Fibroblast of skin of abdomen (primary cell): Measurements from ENCODE around the gene CXCL12.

Source experiments
- DNase-seq: peaks from one replicate; pipeline ENCODE4 v3.0.0-alpha.2; 2013

Gene CXCL12

DNA sequence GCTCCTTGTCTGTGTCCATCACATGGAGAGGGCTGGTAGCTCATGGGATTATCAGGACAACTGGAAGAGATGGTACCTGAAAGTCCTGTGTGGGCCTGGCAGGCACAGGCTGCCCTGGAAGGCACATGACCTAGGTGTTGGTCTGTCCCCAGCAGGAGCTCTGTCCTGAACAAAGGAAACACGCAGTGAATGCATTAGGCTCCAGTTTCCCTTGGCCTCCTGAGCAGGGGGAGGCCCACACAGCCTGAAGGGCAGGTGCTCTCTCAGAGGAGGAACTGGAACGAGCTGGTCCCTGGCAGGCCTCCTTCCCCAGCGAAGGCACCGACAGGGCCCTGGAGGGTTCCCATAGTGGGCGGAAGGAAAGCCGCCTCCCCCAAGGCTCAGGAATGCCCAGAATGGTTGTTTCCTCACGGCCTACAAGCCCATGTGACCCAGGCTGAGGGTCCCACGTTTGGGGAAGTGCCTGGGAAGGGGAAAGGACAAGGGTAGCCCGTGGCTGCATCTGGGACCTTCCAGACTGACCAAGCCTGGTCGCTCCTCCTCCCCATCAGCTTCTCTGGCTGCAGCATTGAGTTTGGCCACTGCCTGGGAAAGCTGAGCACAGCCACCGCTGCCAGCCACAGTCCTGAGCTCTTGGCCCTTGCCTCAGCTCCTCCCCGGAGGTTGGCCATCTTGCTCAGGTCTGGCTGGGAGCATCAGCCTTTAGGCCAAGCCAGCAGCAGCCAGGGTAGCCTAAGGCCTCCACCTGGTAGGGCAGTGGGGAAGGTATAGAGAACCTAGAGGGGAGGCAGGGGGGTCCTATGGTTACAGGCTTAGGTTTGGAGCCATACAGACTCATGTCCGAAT is 21.8 kb downstream of the CXCL12 start:
- DNase-seq = no peak

DNA sequence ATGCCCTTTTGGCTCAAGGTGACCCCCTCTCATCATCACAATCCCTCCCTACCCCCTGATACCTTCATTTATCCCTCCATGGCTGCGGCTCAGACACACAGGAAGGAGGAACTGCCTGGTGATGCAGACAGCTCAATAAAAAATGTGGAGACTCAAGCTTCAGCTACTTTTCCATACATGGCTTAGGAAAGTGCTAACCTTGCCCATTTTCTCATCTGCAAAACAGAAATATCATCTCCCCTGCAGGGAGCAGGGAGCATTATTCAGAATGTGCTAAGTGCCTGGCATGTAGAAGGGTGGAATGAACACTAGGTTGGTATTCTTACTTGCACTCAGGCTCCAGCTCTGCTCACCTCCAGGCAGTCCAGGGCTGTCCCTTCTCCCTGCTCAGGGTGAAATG is 23.8 kb downstream of the CXCL12 start:
- no peak for DNase-seq

DNA sequence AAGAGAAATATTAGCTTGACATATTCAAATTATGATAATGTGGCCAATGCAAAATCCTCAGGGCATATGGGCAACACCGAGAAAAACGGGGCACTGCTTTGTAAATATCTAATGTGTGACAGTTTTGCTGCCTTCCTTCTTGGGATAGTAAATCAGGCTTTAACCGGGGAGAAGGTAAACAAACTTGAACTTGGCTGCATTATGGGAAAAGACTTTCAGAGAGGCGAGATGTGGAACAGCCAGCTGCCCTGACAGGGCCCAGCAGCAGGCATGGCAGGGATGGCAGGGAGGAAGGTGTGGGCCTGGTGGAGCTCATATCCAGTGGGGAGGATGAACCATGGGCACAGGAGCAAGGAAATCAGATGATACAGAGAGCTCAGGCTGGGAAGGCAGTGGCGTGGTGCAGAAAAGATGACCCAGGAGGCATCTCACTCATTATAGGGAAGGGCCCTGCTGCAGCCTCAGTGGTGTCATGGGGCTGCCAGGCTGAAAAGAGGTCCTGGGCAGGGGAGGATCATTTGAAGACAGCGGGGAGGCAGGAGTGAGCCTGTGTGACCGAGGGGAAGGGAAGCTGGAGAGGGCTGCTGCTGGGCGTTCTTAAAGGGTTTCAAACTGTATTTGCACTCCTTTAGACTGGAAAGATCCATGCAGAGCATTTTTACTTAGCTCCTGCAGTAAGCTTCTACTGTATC is 26.7 kb downstream of the CXCL12 start:
- DNase-seq = no peak

DNA sequence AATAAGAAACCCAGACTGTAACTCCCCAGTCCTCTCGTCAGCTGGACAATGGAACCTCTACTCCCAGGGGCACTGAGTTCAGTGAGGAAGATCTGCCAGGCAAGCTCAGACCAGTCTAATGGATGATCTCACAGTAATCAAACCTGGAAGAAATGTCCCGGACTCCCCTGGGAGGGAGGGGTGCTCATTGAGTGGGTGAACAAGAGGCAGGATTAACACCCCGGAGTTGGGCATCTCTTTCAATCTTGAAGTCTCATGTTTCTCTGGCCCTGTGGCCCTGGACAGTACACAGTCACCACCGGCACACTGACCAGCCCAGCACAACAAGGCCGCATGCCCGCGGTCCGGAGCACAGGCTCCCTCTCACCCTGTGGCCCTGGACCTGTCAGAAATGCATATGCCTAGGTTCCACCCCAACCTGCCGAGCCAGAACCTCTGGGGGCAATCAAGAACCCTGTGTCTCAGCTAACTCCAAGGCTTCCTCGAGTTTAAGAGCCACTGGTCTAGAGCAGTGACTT is 27.8 kb downstream of the CXCL12 start:
- DNase-seq = no peak

DNA sequence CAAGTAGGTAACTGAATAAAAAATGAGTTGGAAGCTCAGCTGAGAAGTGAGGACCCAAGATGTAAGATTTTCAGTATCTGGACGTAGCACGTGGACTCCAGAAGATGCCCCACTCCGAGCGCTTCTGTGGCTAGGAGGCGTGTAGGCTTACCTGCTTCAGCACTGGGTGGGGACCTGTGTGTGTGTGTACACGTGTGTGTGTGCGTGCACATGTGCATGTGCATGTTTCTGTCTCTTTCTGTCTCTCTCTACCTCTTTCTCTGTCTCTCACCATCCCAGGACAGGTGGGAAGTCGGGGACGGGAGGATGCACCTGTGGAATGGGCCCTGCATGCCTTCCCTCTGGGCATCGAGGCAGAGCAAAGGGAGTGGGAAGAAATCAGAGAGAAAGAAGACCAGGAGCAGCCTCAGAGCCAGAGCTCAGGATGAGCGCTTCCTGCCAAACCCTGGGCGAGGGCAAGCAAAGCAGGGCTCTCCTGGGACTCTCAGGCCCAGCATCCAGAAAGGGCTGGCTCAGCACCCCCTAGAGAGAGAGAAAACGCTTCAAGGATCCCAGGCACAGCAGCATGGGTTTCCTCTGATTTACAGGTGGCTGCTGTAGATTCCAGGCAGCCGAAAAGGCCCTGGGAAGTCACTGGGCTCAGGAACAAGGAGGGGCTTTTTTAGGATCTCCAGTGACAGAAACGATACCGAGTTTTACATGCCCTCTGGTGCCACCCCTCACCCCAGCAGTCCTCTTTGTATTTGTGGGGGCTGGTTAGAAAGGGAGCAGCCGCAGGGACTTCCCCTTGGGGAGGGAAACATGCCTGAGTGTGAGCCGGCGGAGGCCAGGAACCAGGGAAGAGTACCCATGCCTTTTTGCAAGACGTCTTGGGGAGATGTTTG is 28.5 kb downstream of the CXCL12 start:
- DNase-seq = no peak

DNA sequence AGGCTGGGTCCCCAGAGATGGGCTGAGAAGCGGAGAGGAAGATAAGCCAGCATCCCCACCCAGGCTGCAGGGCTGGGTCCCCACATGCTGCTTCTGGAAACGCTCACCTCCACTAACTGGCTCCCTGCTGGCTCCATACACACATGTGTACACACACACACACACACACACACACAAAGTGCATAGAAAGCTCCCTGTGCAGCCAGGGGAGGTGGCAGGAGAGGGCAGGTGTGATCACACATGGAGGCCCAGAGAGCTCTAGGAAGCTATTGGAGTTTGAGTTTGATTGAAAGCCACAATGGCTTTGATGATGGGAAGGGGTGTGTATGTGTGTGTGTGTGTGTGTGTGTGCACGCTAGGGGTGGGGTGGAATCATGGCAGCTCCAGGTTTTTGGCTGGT is 29.3 kb downstream of the CXCL12 start:
- DNase-seq = no peak

DNA sequence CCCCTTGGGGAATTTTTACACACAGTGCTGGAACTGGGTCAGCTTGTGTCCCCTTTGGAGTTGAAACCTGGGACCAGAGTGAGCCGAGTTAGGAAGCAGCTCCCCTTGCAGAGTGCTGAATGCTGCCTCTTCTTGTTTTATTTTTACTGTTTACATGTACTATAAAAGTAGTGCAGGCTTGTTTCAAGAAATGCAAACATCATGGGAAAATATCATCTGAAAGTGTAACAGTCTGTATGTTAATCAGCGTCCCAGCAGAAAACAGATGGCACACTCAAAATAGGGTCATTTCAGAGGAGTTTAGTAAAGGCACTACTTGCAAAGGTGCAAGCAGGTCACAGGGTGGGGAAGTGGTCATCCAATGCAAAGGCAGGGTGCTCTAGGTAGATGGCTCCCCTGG is 30.1 kb downstream of the CXCL12 start:
- DNase-seq = no peak

DNA sequence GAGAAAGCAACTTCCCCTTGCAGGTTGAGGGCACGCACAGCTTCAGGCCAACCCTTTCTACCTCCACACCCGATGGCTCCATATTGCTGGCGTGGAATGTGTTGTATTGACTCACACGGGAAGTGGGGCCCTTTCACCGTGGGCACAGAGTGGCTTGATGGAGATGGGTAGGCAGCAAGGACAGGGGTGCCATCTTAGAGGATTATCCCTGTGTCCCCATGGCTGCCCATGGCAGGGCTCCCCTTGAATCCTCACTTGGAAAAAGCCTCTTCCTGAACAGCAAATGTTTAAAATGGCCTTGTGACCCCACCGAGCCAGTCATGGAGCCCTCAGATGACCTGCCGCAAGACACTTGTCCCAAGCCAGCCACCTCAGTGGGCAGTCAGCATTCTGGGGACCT is 31.2 kb downstream of the CXCL12 start:
- no peak for DNase-seq

DNA sequence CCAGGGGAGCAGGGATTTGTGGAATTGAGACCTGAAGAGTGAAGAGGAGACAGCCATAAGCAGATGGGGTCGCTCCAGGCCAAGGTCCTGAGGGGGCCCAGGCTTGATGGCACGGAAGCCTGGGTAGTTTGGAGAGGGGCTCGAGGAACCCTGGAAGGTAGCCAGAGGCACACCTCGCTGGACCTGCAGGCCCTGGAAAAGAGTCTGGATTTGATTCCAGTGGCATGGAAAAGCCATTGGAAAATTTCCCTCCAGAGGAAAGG is 31.8 kb downstream of the CXCL12 start:
- no peak for DNase-seq

DNA sequence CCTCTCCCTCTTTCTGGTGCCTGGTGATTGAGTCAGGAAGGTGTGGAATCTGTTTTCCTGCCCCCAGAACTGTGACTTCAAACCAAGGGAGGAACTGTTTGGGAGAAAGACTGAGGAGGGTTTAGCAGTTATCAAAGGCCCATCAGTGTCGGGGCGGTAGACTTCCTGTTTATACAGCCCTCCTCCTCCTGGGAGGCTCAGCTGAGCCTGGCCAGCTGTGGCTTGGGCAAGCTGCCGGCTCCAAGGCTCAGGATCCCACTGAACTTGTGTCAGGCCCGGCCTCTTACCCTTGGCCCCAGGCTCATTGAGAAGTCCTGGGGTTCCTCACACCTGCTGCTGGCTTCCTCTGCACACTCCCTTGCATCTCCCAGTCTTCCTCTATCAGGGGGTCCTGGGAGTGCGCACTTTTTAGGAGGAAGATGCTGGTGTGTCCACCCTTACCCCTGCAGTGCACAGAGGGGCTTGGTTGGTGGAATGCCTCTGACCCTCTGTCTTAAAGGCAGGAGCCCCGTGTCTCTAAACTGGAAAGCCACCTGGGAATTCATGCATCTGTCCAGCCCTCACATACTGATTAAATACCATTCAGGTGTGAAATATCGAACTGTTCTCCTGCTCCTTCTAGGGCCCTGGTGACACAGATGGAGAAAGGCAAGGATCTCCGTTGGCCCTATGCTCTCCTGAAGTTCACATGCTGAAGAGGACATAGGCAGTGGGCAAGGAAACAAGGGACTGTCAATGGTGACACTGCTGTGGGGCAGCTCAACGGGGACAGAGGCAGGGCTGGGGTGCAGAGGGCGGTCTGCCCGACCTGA is 32.4 kb downstream of the CXCL12 start:
- peak; percentile 52 for DNase-seq

DNA sequence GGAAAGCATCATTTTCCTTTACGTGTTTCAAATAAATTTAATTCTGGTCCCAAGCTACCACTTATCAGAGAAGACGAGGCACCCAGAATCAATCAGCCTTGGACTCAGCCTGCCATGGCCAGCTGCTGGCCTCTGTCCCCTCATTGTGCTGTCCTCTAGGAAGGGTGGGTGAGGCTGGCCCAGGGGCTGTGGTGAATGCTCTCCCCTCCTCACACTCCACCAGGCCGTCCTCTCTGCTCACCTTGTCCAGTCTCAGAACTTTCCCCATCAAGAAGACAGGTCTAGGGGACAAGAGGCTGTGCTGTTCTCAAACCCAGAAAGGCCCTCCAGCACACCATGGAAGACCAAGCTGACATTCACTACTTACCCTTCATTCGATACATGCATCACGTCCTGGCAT is 36.4 kb downstream of the CXCL12 start:
- DNase-seq = no peak

DNA sequence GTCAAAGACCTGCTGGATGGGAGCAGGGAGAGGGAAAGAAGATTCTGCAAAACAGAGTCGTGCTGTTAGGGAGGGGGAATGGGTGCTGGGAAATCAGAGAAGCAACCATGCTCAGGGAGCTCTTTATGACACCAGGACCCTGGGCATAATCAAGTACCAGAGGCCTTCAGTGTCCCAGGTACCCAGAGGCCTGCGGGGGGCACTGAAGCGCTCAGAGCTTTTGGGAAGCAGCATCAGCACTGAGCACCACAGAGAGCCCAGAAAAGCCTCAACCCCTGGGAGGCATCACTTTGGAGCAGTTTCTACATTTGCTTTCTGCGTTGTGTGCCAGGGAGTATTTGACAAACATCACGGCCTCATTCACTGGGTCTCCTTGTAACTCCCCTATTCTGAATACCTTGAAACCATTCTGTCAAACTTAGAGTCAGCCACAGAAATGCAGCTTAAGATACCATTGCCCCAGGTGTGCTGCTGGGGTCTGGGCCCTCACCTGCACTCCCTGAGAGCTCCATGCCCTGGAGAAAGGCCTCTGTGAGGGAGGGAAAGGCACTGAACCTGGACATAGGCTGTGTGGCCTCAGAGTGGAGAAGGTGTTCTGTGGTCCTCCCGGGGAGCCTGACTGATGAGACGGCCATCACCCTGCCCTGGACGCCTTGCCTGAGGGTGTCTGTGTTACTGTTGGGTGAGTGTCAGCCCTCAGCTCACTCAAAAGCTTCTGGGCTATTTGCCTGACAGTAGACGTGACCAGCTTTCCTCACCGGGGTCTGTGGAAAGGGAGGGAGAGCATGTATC is 37.1 kb downstream of the CXCL12 start:
- DNase-seq = no peak

DNA sequence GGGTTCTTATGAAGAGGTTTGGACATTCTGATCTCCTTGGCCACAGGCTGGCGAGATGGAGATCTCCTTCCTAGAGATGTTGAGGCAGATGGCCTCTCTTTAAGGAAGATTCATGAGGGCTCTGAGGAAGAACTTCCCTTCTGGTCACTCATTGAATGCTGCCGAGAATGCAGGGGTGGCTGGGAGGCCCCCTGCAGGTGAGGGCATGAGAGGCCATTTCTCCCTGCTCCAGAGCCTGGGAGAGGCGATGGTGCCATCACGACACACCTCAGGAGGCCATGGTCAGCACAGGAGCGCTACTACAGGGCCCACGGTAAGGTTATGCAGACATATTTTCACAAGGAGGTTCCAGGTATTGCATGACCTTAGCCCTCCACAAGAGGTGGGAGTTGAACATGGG is 40.2 kb downstream of the CXCL12 start:
- DNase-seq = no peak

DNA sequence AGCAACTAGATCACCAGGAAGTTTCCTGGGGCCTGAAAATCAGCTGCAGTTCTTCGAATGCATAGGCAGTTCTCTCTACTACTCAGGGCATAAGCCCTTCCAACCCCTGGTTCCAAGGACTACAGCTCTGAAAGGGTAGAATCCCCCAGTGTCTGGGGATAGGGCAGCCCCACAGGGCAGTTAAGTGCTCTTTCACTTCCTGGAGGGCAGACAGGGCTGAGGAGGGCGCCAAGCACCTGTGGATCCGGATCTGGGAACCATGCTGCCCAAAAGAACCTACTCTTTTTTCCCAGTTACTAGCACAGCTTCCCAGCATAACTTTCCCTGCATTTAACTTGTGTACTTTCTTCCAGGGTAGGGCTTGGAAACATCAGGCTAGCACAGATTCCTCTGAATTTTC is 41.1 kb downstream of the CXCL12 start:
- DNase-seq = no peak

DNA sequence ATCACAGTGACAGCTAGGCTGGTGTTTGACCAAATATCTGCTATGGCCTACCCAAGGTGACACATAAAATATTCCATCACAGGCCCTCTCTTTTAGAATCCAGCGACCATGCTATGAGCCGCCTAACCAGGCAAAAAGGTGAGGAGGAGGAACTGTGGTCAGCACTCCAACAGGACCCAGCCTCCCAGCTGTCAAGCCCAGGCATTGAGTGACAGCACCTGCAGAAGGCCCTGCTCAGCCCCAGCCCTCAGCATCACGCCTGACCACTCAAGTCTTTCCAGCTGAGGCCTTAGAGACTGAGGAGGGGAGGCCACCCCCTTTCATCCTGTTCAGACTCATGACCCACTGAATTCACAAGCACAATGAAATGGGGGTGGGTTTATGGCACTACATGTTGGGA is 43.0 kb downstream of the CXCL12 start:
- DNase-seq = no peak

DNA sequence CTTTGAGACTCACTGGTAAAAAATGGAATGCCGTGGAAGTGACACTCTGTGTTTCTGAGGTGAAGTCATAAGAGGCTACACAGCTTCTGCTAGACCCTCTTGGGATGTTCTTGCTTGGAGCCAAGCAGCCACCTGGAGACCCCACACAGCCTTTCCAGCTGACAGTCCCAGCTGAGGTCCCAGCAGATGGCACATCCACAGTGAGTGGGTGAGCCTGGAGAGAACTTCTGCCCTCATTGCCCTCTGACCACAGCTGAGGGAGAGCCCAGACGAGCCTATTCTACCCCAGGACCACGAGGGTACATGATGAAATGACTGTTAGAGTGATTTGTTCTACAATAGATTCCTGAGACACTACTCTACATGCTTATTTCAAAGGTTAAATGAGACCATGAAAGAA is 44.3 kb downstream of the CXCL12 start:
- no peak for DNase-seq

DNA sequence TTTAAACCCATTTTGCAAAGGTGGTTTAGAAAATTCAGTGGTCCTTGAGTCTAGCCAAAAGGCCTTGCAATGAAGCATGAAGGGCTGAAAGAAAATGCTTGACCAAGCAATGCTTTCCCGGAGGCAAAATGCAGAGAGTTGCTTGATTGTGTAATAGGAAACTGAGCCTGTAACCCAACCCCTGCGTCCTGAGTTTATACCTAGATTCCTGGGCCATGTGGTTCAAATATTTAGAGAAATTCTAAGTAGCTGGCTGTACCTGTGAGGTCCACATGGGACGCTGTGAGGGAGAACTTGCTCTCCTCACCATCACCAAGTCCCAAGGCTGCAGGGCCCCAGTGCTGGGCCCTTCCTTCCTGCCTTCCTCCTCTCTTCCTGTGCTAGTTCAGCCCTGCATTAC is 45.7 kb downstream of the CXCL12 start:
- DNase-seq = no peak

DNA sequence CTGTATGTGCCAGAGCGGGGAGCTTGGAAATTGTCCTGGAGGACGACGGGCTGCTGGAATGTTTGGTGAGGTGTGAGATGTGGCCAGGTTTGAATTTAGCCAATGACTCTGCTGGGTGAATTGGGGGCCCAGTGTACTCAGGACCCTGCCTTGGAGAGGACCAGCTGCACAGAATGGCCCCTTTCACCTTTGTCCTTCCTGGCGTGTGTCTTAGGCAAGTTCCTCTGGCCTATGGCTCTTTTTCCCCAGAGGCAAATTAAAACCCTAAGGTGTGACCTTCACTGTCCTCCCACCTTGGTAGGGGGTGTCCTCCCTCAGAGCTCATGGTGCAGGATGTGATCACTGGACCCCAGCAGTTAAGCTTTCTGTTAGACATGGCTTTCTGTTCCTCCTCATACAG is 47.8 kb downstream of the CXCL12 start:
- DNase-seq = no peak

DNA sequence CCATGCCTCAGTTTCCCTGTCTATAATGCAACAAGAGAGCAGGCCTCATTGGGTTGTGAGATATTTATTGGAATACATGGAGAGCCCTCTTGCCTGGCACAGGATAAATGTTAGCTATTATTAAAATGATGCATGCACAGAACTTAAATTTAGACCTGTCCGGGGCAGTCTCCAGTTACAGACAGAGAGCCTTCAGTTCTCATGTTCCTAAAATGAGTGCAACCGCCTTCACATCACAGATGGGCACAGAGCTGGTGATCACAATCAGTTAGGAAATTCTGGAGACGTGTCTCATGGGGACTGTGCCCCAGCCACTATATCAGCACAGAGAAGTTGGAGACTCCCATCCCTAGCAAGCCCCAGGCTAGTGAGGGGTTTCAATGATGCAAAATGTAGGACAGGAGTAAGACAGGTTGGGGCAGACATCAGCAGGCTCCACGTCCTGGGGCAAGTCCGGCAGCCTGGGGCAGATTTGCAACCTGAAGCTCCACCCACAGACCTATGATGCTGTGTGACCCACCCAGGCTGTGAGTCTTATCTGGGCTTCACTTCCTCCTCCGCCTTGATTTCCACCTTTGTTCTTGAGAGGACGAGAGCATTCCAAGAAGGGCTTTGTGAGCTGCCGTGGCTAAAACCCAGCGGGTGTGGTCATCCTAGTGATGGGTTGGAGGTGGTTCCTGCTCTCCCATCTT is 49.4 kb downstream of the CXCL12 start:
- no peak for DNase-seq

DNA sequence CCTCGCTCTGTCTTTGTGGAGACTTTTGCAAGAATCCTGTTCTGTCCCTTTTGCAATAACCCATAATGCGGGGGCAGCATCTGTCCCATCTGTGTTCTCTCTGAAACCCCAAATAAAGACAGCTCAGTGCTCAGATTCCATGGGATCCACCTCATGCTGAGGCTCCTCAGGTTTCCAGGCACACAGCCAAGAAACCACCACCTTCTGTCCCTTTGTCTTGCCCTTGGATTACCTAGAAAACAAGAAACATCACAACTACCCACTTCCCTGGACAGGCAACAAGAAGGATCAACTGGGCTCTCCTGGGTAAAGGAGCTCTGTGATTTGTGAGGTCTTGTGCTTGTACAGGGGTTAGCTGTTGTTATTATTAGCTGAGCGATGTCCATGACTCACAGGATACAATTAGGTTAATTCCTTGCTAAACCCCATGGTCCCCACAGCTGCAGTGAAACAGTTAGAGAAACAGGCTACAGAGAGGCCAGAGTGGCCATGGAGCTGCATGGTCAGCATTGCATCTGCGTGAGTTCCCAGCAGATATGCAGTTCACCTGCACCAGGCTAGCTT is 50.2 kb downstream of the CXCL12 start:
- DNase-seq = peak; percentile 62

DNA sequence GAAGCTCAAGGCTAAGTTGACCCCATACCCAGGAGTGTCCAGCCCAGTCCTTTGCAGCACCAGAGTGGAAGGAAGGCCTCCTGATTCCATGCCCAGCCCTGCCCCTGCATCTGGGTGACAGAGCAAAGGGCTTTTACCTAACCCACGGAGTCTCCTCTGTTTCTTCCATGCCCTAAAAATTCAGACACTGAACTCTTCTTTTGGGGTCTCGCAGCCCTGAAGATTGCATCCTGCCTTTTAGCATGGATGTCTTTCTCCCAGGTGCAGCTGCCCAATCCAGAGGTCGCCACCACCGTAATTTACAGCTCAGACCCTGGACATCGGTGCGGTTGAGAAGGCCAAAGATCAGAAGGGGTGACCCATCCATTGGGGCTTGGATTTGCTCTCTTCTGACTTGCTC is 50.8 kb downstream of the CXCL12 start:
- no peak for DNase-seq
